H1 (cell line): ENCODE results near the gene LAIR1.

Experiments
- CEBPB ChIP-seq: IDR thresholded peaks from 2 replicates; pipeline ENCODE4 v1.6.1; 2012; ENCODE audit warnings: low read depth, low read length
- FOSL1 ChIP-seq: IDR thresholded peaks from 2 replicates; pipeline ENCODE4 v1.6.1; 2011; ENCODE audit warnings: mild to moderate bottlenecking, low read depth, low read length, moderate library complexity; ENCODE audit not compliant: insufficient read depth
- GABPA ChIP-seq: IDR thresholded peaks from 2 replicates; pipeline ENCODE4 v1.6.1; 2011; ENCODE audit warnings: mild to moderate bottlenecking, low read length, moderate library complexity, borderline replicate concordance; ENCODE audit not compliant: insufficient read depth
- MAFK ChIP-seq: IDR thresholded peaks from 2 replicates; pipeline ENCODE4 v1.6.1; 2012; ENCODE audit warnings: low read depth, mild to moderate bottlenecking, improper control_type of control experiment, low read length
- POLR2A ChIP-seq, 2 experiments: IDR thresholded peaks; 1 replicate in 1 of 2; 2 replicates in 1 of 2; pipeline ENCODE4 v1.6.1; 2011; ENCODE audit warnings: low read depth in 2 of 2, low read length in 2 of 2, mild to moderate bottlenecking in 2 of 2; ENCODE audit errors: control extremely low read depth in 1 of 2
- RXRA ChIP-seq: IDR thresholded peaks from 2 replicates; pipeline ENCODE4 v1.6.1; 2011; ENCODE audit warnings: low read depth, mild to moderate bottlenecking, low read length, moderate library complexity; ENCODE audit not compliant: insufficient read depth
- SIN3A ChIP-seq, 2 experiments: IDR thresholded peaks in 1 of 2; conservative IDR thresholded peaks in 1 of 2; 2 replicates each; pipeline ENCODE4 v1.6.1; 2011 to 2012; ENCODE audit warnings: low read length in 2 of 2, improper control_type of control experiment in 1 of 2, low read depth in 1 of 2, mild to moderate bottlenecking in 1 of 2
- TAF1 ChIP-seq: IDR thresholded peaks from 2 replicates; pipeline ENCODE4 v1.6.1; 2011; ENCODE audit warnings: mild to moderate bottlenecking, low read depth, low read length
- TF ChIP-seq, protein P1 (sequence below), 3 experiments: IDR thresholded peaks; 1 replicate in 2 of 3; 2 replicates in 1 of 3; pipeline versions ENCODE4 v1.5.1 to v1.6.1; 2011; ENCODE audit warnings: low read length in 3 of 3, mild to moderate bottlenecking in 3 of 3, inconsistent platforms in 2 of 3, low read depth in 1 of 3, moderate library complexity in 1 of 3; ENCODE audit not compliant: insufficient read depth in 1 of 3; ENCODE audit errors: control extremely low read depth in 1 of 3

- TF ChIP-seq FOSL1 (no peak), POLR2A (IDR thresholded peaks at IDR 0.05; ENCODE audit: control extremely low read depth in 1 of 2, low read depth in 2 of 2, low read length in 2 of 2) (no peak), CEBPB (no peak), TAF1 (no peak), RXRA (no peak), MAFK (no peak), SIN3A (conservative IDR thresholded peaks at IDR 0.05 in 1 of 2, IDR thresholded peaks at IDR 0.05 in 1 of 2; ENCODE audit: low read depth in 1 of 2, low read length in 2 of 2) (no peak), GABPA (no peak)
- TF ChIP-seq, protein P1, sequence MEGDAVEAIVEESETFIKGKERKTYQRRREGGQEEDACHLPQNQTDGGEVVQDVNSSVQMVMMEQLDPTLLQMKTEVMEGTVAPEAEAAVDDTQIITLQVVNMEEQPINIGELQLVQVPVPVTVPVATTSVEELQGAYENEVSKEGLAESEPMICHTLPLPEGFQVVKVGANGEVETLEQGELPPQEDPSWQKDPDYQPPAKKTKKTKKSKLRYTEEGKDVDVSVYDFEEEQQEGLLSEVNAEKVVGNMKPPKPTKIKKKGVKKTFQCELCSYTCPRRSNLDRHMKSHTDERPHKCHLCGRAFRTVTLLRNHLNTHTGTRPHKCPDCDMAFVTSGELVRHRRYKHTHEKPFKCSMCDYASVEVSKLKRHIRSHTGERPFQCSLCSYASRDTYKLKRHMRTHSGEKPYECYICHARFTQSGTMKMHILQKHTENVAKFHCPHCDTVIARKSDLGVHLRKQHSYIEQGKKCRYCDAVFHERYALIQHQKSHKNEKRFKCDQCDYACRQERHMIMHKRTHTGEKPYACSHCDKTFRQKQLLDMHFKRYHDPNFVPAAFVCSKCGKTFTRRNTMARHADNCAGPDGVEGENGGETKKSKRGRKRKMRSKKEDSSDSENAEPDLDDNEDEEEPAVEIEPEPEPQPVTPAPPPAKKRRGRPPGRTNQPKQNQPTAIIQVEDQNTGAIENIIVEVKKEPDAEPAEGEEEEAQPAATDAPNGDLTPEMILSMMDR (IDR thresholded peaks at IDR 0.05; ENCODE audit: control extremely low read depth in 1 of 3, insufficient read depth in 1 of 3, low read depth in 1 of 3, low read length in 3 of 3): no peak
Measured at GRCh38 chr19:54302257-54302656, 62.5 kb downstream of the LAIR1 start.
